Head of caudate nucleus (tissue), 42 donors: ENCODE measurements around the gene APP.

ENCODE experiments used
- DNase-seq, 42 donors: peaks; one replicate each; pipeline versions ENCODE4 v3.0.0 to v3.0.0-alpha.2; 2020 to 2021; ENCODE audit warnings: mixed read lengths in 7 of 42
- intact Hi-C: fragments of 100-400 bp; cut with DNase I; formaldehyde crosslinking; loops from one replicate; pipeline ENCODE4 v1.15.0; 2022

APP gene

DNA sequence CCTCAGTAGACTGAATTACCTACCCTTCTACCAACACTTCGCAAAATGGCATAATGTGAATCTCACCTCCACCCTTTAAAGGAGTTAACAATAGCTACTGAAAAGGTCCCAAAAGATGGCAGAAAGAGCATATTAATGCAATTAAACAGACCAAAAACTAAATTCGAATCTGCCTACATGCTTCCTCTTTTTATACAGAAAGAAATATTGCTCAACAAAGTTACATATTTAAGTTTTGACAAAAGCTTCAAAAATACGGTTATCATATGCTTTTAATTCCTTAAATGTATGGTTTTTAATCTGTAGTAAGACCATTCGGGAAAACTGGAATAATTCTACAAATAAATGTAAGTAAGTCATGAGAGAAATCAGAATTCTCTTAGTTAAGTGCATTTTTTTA, 2.2 kb downstream of the APP start:
- DNase-seq, result no peak
- intact Hi-C loops, result loop anchor here (5.0 to 10.0 kb wide), 2 partner anchors 54 to 286 kb away; no protein-coding TSS in a partner anchor

DNA sequence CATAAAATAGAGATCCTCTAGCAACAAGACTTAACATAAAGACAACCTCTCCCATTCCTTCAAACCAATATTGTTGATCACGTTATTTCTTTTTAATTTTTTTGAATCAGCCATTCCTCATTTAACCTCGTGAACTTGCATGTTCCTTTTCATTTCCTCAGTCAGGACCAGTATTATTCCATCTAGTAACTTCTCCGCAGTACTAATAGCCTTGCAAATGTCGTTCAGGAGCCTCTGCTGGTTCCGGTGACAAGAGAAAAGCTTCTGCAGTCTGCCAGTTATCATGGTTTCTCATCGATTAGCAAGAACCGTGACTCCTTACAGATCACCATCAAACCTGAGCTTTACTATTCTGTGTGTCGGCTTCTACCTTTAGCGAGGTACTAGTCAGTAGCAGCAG, 3.0 kb downstream of the APP start:
- intact Hi-C loops, result loop anchor here (5.0 to 10.0 kb wide), 2 partner anchors 53 to 285 kb away; no protein-coding TSS in a partner anchor
- DNase-seq, result peak in 1 of 42 donors; percentile 25

DNA sequence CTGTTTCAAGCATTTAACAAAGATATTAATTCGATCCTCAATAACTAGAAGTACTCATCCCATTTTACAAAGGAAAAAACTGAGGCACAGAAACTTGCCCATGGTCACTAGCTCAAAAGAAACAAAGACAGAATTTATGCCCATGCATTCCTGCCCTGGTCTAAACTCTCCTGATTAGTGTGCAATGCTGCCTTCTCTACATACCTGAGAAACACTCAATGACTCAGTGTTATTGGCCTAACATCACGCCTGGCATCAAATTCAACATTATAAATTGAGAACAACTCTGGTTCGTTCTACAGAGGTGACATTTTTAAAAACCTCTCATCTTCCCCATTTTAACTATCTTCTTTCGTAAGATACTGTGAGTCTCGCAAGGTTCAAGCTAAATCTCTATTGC, 5.2 kb downstream of the APP start:
- DNase-seq, result no peak
- intact Hi-C loops, result loop anchor here (5.0 to 10.0 kb wide), 2 partner anchors 51 to 283 kb away; no protein-coding TSS in a partner anchor

DNA sequence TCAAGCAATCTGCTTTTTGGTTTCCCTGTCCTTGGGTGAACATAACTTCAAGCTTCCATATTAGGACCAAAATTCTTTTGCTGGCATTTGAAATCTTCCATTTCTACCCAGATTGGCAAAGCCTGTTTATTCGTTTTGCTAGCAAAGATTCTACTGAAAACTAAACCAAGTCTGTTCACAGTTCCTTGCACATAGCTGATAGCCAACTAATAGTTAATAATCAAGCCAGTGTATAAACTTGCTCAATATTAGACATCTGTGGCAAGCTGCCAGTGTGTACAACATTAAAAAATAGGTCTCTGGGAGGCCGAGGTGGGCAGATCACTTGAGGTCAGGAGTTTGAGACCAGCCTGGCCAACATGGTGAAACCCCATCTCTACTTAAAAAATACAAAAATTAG, 6.3 kb downstream of the APP start:
- intact Hi-C loops, result loop anchor here (10.0 kb wide), 1 partner anchor 50 kb away; no protein-coding TSS in a partner anchor
- DNase-seq, result no peak

DNA sequence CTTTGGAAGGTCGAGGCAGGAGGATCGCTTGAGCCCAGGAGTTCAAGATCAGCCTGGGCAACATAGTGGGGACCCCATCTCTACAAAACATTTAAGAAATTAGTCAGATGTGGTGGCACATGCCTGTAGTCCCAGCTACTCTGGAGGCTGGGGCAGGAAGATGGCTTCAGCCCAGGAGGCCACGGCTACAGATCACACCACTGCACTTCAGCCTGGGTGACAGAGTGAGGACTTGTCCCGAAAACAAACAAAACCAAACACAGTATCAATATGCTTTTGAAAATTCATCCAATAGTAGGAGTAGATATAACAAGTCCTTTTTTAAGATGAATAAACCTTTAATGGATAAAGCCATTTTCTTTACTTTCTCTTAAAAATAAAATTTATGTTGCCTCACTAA, 8.5 kb downstream of the APP start:
- intact Hi-C loops, result loop anchor here (10.0 kb wide), 1 partner anchor 47 kb away; no protein-coding TSS in a partner anchor
- peak in 1 of 42 donors; percentile 50 for DNase-seq

DNA sequence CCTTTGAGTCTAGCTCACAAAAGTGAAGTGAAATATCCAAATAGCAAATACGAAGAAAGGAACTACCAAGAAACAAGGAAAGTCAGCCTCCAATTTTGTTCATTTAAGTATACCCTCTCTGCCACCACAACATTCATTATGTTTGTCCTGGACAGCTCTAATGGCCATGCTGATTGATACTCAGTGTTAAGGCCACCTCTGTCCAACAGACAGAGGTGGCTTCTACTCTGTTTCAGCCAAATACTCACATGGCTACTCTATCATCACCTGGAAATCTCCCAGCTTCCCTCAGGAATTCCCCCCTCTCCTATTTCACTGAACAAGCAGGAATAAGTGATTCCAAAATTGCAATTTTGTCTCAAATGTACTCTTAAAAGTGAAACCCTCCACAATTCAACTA, 10.7 kb downstream of the APP start:
- intact Hi-C loops, result loop anchor here (10.0 kb wide), 1 partner anchor 45 kb away; no protein-coding TSS in a partner anchor
- DNase-seq, result no peak

DNA sequence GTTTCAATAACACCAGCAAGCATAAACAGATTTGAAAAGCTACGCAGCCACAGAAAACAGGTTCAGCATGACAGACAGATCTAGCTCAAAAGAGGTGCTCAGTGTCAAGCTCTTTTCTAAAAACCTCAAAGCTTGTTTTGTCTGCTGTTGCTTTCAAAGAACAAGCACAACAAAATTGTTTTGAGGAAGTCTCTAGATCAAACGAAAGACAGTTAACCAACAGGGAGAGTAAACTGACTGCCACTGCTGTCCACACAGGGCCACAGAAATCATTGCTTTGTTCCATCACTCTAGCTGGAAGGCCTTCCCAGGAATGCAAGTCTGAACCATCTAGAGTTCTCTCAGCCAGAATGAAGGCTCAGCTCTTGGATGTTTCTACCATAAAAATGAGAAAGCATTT, 12.8 kb downstream of the APP start:
- no peak for DNase-seq
- intact Hi-C loops, result no loop called here

DNA sequence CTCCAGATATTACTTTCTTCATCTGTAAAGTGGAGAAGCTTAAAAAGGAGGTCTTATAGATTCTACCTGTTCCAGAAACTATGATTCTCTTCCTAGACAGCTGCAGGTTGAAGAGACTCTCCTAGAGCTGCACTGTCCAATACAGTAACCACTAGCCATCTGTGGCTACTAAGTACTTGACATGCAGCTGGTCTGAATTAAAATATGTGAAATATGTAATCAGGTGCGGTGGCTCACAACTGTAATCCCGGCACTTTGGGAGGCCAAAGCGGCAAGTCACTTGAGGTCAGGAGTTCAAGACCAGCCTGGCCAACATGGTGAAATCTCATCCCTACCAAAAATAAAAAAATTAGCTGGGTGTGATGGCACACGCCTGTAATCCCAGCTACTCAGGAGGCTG, 15.8 kb downstream of the APP start:
- intact Hi-C loops, result no loop called here
- DNase-seq, result no peak

DNA sequence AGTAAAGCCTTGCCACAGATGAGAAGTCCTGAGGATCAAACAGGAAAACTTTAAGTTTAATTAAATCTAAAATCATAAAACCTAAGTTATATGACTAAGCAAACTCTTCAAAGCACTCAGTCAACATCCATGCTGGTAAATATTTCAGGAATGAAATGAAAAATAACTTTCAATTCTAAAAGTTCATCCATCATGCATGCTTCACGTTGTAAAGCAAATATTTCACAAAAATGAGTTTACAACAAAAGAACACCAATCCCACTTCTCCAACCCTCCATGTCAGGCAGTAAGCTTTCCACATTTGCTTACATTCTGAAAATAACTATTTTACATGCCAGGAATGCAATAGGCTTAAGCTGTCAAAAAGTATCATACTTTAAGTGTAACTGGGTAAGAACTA, 16.8 kb downstream of the APP start:
- intact Hi-C loops, result no loop called here
- no peak for DNase-seq

DNA sequence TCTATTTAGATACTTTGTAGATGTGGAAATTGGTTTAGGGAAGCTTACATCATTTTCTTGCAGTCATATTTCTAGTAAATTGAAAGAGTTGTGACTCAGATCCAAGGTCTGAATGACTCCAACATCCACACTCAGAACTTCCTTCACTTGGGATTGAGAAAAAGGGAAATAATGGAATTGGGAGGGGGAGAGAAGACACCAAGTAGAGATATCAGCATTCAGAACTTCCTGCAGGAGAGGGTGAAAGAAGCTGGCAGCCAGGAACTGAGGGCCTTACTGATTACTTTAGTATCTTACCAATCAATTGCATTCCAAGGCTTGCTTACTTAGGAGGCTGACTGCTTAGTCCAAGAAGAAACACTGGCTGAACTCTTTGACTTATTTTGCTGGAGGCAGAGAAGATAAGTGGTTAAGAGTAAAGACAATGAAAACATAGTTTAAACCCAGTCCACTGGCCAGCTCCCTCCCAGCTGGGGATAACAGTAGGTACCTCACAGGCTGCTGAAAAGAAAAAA, 21.7 kb downstream of the APP start:
- no peak for DNase-seq

DNA sequence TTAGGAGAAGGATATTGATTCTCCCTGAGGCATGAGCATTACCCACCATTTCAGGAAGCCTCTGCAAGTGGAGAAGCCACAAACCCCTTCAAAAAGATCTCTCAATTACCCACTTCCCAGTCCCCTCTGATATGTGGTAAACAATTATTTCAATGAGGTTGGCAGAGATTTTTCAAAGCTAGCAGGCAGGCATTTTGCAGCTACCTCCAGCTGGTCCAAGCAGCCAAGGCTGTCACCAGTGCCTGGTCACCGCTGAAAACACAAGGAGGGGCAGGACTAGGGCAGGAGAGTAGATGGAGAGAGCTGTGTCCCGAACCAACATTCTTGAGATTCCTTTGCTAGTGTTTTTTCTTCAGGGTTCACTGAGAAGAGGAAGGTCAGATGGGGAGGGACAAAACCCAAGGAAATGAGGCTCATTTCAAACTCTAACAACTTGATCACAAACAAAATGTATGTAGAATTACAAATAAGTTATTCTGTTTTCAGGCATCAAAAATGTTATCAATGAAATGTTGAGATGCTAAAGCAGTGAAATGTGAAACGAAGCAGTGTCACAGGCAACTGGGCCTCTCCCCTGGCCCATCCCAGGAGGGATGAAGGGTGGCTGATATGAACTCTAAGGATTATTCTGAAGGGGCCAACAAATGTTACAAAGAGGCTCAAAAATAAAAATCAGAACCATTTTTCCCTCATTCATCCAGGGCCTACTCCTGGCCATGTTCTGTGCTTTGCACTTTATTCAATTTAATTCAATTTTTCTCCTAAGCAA, 22.3 kb downstream of the APP start:
- intact Hi-C loops, result no loop called here
- no peak for DNase-seq

More for the DNA sequence above, 21.7 kb downstream of the APP start:
- intact Hi-C loops, result no loop called here

DNA sequence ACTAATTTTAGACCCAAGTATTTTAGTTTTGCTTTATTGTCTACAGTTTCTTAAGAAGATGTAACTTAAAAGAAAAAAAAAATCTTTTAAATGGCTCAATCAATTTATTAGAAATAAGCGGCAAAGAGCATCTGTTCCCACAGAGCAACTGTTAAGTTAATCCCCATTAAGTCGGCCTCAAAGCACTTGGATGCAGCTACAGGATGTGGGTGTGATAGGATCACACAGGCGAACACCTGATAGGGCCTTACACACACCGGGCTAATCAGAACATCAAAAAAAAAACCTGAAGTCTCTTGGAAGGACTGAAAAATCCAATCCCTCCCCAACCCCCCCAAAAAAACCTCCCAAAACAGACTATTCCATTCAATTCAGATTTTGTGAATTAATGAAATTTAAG, 23.0 kb downstream of the APP start:
- intact Hi-C loops, result no loop called here
- no peak for DNase-seq

DNA sequence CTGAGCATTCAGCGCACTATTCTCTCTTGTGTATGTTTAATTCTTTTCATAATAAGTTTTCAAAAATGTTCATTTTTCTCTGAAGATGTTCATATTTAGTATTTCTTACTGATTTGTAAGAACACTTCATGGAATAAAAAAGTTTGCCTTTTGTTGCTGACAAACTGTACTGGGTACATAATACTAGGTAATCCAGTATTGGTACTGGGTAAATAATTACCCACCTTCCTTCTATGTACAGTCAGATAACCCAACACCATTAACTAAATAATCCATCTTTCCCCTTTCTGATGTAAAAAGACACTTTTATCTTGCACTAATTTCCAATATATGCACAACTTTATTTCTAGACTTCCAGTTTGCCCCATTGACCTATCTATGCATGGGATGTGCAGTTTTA, 23.9 kb downstream of the APP start:
- DNase-seq, result no peak
- intact Hi-C loops, result no loop called here

DNA sequence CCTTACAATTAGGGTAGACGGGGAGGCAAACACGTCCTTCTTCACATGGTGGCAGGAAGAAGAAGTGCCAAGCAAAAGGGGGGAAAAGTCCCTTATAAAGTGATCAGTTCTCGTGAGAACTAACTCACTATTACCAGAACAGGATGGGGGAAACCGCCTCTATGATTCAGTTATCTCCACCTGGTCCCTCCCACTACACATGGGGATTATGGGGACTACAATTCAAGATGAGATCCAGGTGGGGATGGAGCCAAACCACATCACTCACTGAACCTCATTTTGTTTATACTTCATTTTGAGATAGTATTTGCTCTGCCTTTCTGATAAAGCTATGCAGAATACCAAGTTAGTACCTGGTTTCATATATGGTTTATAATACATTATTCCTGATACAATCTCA, 26.5 kb downstream of the APP start:
- no peak for DNase-seq
- intact Hi-C loops, result no loop called here

DNA sequence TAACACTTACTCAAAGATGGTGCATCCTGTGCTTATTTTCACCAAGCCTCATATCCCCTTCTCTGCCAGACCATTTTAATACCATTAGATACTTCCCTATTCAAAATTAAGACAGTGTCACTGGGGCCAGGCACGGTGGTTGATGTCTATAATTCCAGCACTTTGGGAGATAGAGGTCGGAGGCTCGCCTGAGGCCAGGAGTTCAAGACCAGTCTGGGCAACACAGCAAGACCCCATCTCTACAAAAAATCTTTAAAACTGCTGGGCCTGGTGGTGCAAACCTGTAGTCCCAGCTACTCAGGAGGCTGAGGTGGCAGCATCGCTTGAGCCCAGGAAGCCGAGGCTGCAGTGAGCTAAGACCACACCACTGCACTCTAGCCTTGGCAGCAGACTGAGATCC, 28.2 kb downstream of the APP start:
- no peak for DNase-seq
- intact Hi-C loops, result no loop called here

DNA sequence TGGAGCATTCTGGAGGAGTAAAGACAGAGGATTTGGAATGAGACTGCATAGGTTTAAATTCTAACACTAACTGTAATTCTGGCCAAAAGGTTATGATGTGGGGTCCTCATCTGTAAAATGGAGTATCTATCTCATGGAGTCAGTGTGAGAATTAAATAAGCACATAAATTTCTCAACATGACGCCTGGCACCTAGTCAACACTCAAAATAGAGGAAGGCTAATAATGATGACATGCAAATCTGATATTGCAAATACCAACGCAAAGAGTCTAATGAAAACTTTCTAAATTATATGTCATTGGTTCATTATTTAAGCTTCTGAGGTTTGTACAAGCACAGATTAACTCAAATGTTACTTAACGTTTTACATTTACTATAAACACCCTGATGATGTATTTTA, 29.6 kb downstream of the APP start:
- DNase-seq, result no peak
- intact Hi-C loops, result no loop called here

DNA sequence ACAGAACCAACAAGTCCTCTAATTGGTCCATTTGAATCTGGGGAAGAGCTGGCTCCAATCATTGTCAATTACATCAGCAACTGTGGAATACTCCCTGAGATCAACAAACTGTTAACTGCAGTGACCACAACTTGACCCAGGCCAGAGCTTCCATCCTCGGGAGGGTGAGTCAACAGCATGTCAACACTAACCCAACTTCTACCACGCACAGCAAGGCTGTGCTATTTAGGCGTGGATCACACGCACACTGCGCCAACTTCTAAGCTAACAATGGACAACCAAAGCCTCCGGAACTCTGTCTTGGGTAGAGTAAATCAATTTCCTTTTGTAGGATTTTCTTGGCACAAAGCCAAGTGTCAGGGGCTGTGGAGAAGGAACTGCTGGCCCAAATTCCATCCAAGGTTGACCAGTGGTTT, 30.4 kb downstream of the APP start:
- DNase-seq, result peak in 2 of 42 donors; percentile 16 to 24
- intact Hi-C loops, result no loop called here

DNA sequence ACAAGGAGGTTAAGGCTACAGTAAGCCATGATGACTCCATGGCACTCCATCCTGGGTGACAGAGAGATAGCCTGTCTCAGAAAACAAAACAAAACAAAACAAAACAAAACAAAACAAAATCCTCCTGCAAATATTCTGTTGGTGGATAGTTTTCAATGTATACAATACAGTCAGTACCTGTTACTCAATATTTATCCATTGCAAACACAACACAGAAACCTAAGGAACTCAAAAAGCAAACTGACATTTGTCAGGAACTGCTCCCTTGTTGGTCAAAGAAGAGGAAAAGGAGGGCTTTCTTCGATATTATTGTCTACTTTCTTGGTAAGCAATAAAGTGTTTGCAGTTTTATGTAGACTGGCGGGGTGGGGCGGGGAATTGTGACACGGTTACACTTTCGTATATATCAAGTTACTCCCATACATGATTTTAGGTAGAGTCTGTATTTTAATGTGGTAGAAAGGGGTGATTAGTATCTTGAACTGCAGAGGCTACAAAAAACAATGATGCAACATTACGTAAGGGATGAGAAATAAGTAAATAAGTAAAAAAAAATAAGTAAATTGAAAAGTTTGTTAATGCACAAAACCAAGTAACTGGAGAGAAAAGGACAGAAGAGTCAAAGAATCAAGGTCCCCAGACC, 31.8 kb downstream of the APP start:
- intact Hi-C loops, result no loop called here
- DNase-seq, result no peak

DNA sequence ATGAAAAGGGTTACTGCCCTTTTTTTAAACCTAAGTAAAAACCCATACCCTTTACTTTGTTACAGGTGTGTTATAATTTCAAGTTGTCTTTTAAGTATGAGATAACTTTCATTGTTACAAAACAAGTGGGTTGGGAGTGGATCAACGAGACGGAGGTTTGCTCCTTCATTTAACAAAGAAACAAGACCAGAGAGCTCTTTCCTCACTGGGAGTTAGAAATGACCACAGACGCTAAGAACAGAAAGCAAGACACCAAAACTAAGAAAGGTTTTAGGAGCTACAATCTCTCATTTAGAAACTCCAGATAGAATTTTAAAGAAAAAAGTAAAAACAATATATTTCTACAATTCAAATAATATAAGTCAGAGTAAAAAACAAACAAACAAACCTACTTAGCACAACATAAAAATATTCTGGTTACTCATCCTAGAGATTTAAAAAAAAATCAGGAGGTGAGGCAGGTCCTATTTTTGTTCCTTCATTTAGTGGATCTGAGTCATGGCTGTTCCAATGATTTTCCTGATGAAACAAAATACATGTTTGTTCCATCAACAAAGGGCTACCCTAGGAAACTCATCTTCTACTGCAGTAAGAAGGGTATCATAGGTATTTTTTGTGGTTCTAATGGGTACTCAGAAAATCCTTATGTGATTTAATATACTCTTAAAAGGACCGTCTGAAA, 33.0 kb downstream of the APP start:
- intact Hi-C loops, result no loop called here
- no peak for DNase-seq

DNA sequence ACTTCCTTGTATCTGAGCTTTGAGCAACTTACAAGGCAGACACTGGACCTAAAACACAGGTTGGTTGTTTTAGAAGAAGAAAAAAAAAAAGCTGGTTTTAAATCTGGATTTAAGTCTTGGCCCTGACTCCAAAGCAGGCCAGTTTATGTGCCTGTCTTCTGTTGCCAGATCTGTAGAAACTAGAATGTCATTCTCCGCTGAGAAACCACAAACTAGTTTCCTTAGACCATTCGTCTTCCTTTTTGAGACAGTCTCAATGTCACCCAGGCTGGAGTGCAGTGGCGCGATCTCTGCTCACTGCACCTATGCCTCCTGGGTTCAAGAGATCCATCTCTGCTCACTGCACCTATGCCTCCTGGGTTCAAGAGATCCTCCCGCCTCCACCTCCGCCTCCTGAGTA, 33.9 kb downstream of the APP start:
- intact Hi-C loops, result no loop called here
- DNase-seq, result no peak
